Measurements from ENCODE around the gene APLF. TPM values are rescaled to one million over a fixed set of nuclear protein-coding genes. Genes with fewer than 3 reads are reported as not detected.

Gene APLF
- total and polyA plus RNA-seq, 2 donors (not counting 3 experiments of a cell fraction or from before 2014, with no cell fraction given), result 0.75 to 2.3 TPM

DNA sequence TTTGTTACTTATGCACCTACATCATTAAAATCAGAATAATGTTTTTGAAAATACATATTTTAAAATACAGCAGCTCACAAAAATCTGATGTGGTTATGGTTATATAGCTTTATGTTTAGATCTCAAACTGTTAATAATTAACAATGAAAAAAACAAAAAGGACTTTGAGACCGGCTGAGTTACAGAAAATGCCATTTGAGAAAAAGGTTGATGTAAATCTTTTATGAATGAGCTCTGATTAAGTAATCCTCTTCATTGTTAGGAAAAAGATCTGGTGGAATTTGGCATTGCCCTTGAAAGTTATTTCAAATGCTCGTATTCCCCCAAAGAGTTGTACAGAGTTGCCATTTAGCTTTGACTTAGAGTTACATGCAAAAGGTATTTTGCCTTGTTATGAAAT lies 93.2 kb downstream of the APLF start:
- Histone ChIP-seq H3K9ac (replicated peaks; ENCODE audit: extremely low read depth, insufficient read depth, low read length) (no peak overlapping the region), H3K4me2 (ENCODE audit: insufficient read depth, low read length) (no peak overlapping the region), H3K27ac (ENCODE audit: insufficient read depth, low read depth, low read length) (no peak overlapping the region), H3K79me2 (ENCODE audit: control insufficient read depth, insufficient read depth, low read length) (no peaks in the 10 kb centered on the region), H3K9me3 (replicated peaks; ENCODE audit: control insufficient read depth, insufficient read depth, low read length) (no peaks in the 10 kb centered on the region), H3K4me1 (ENCODE audit: control insufficient read depth, extremely low read depth, insufficient read depth, low read length) (peaks cover 16% of the 10 kb centered on the region), H2AFZ (ENCODE audit: low read depth, low read length) (no peak overlapping the region), H3K27me3 (ENCODE audit: control insufficient read depth in 2 of 2, insufficient read depth in 2 of 2, low read length in 2 of 2) (peaks cover 13 to 44% of the 10 kb centered on the region in 2 experiments), H3K36me3 (ENCODE audit: control insufficient read depth in 2 of 2, extremely low read depth in 1 of 2, insufficient read depth in 2 of 2, low read length in 2 of 2) (no peaks in the 10 kb centered on the region), H4K20me1 (replicated peaks; ENCODE audit: control insufficient read depth, extremely low read depth, insufficient read depth, low read length) (no peaks in the 10 kb centered on the region), H3K4me3 (replicated peaks in 1 of 3; ENCODE audit: insufficient read depth in 1 of 3, low read depth in 1 of 3, low read length in 3 of 3) (no peak overlapping the region), H3K9me1 (replicated peaks; ENCODE audit: control insufficient read depth, extremely low read depth, insufficient read depth, low read length) (no peaks in the 10 kb centered on the region)
- no TSS peak for BruUV-seq (replicated peaks)
- TF ChIP-seq FOS (IDR thresholded peaks at IDR 0.05; ENCODE audit: borderline replicate concordance, insufficient read depth, low read length) (no peak), POLR2A (IDR thresholded peaks at IDR 0.05; ENCODE audit: low read depth, low read length) (no peak), JUN (IDR thresholded peaks at IDR 0.05; ENCODE audit: borderline replicate concordance, insufficient read depth, insufficient read length, low read depth) (no peak), GATA2 (IDR thresholded peaks at IDR 0.05; ENCODE audit: insufficient read depth, insufficient read length, low read depth, low read length) (no peak), MYC (IDR thresholded peaks at IDR 0.05; ENCODE audit: low read depth, low read length) (no peak), POLR2AphosphoS5 (IDR thresholded peaks at IDR 0.05; ENCODE audit: insufficient read depth, low read depth, low read length) (no peak), EZH2 (IDR thresholded peaks at IDR 0.05; ENCODE audit: borderline replicate concordance, low read depth, low read length, severe bottlenecking) (no peak)
- TF ChIP-seq, protein P1, sequence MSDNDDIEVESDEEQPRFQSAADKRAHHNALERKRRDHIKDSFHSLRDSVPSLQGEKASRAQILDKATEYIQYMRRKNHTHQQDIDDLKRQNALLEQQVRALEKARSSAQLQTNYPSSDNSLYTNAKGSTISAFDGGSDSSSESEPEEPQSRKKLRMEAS (IDR thresholded peaks at IDR 0.05; ENCODE audit: insufficient read depth, insufficient read length), result no peak
- TF ChIP-seq, protein P2, sequence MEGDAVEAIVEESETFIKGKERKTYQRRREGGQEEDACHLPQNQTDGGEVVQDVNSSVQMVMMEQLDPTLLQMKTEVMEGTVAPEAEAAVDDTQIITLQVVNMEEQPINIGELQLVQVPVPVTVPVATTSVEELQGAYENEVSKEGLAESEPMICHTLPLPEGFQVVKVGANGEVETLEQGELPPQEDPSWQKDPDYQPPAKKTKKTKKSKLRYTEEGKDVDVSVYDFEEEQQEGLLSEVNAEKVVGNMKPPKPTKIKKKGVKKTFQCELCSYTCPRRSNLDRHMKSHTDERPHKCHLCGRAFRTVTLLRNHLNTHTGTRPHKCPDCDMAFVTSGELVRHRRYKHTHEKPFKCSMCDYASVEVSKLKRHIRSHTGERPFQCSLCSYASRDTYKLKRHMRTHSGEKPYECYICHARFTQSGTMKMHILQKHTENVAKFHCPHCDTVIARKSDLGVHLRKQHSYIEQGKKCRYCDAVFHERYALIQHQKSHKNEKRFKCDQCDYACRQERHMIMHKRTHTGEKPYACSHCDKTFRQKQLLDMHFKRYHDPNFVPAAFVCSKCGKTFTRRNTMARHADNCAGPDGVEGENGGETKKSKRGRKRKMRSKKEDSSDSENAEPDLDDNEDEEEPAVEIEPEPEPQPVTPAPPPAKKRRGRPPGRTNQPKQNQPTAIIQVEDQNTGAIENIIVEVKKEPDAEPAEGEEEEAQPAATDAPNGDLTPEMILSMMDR (IDR thresholded peaks at IDR 0.05; ENCODE audit: extremely low read depth in 1 of 2, insufficient read depth in 1 of 2, low read depth in 1 of 2, low read length in 2 of 2), result no peak
- FAIRE-seq (no peak), DNase-seq (ENCODE audit: low read depth, low spot score) (no peak)
- ChIA-PET CTCF (interaction anchor here (0.7 to 2.8 kb wide), 6 partner anchors 32 to 365 kb away, joined by 3 to 10 read pairs (median 4); no protein-coding TSS in a partner anchor), POLR2A (no interaction called here)
- intact Hi-C loops (cut with micrococcal nuclease), result no loop called here
- dilution Hi-C loops (cut with MboI; ENCODE audit: extremely low pct_ligation_motif_present, low sequenced_read_pairs), result no loop called here
